GM19240 (cell line): Measurements from ENCODE around the gene PNRC2.

Source experiments
- DNase-seq: peaks from one replicate; pipeline ENCODE4 v3.0.0; 2011; ENCODE audit warnings: low spot score; ENCODE audit not compliant: insufficient read length

The PNRC2 gene

GRCh38 chr1:23959461-23960290 lies at the start of gene PNRC2:
Gene PNRC2 (plus strand): TSS chr1:23959828. CDS start chr1:23961458, 1,630 bp downstream.
- DNase-seq: peak; percentile 73

- no peak for DNase-seq
Observed at GRCh38 chr1:23910144-23910543, 49.5 kb upstream of the PNRC2 start.

- DNase-seq: no peak
Observed at GRCh38 chr1:23910553-23911246, 48.9 kb upstream of the PNRC2 start.

GRCh38 chr1:23911921-23912320 lies 47.7 kb upstream of the PNRC2 start:
- no peak for DNase-seq

- no peak for DNase-seq
Observed at GRCh38 chr1:23913212-23913880, 46.3 kb upstream of the PNRC2 start, which contains the start of gene CNR2. Gene CNR2 (minus strand): TSS chr1:23913362. CDS start chr1:23875617, 37,745 bp downstream.

- DNase-seq: no peak
Observed at GRCh38 chr1:23914921-23915320, 44.7 kb upstream of the PNRC2 start.

GRCh38 chr1:23915466-23915865 lies 44.2 kb upstream of the PNRC2 start:
- DNase-seq: no peak

GRCh38 chr1:23916209-23917131 lies 43.2 kb upstream of the PNRC2 start:
- peak; percentile 67 for DNase-seq

- no peak for DNase-seq
Observed at GRCh38 chr1:23922321-23922943, 37.2 kb upstream of the PNRC2 start.

GRCh38 chr1:23923592-23924499 lies 35.8 kb upstream of the PNRC2 start:
- no peak for DNase-seq

GRCh38 chr1:23924601-23925000 lies 35.0 kb upstream of the PNRC2 start:
- no peak for DNase-seq

GRCh38 chr1:23925279-23925678 lies 34.3 kb upstream of the PNRC2 start:
- no peak for DNase-seq

- no peak for DNase-seq
Observed at GRCh38 chr1:23927097-23927496, 32.5 kb upstream of the PNRC2 start.

- no peak for DNase-seq
Observed at GRCh38 chr1:23928789-23929188, 30.8 kb upstream of the PNRC2 start.

- no peak for DNase-seq
Observed at GRCh38 chr1:23930270-23930669, 29.4 kb upstream of the PNRC2 start.

- no peak for DNase-seq
Observed at GRCh38 chr1:23930861-23931490, 28.7 kb upstream of the PNRC2 start.

GRCh38 chr1:23931491-23931880 lies 28.1 kb upstream of the PNRC2 start:
- no peak for DNase-seq

GRCh38 chr1:23936481-23937176 lies 23.0 kb upstream of the PNRC2 start:
- no peak for DNase-seq
